ENCODE measurements around the gene STAT1. TPM values are rescaled to one million over a fixed set of nuclear protein-coding genes. Genes with fewer than 3 reads are reported as not detected.

The STAT1 gene
- polyA plus RNA-seq, 1 donor from 2014 or later = 4.9 TPM

GRCh38 chr2:190959911-190960788, 53.8 kb downstream of the STAT1 start:
- Histone ChIP-seq H3K4me3 (ENCODE audit: low read length) (no peak overlapping the region), H3K79me2 (replicated peaks; ENCODE audit: insufficient read depth, low read length) (no peaks in the 10 kb centered on the region), H3K9me2 (ENCODE audit: insufficient read depth, low read length) (no peaks in the 10 kb centered on the region), H3K9ac (ENCODE audit: low read length) (no peak overlapping the region), H3K36me3 (ENCODE audit: insufficient read depth, low read length) (no peaks in the 10 kb centered on the region), H3K4me2 (ENCODE audit: low read length) (no peak overlapping the region), H3K27me3 (ENCODE audit: insufficient read depth, low read depth, low read length) (no peaks in the 10 kb centered on the region), H2AFZ (ENCODE audit: low read depth, low read length) (no peak overlapping the region), H3F3A (ENCODE audit: insufficient read depth, low read length, poor library complexity, severe bottlenecking) (no peaks in the 10 kb centered on the region), H3K9me3 (ENCODE audit: low read length) (no peaks in the 10 kb centered on the region), H3K27ac (ENCODE audit: low read length) (no peak overlapping the region), H4K20me1 (ENCODE audit: insufficient read depth) (no peaks in the 10 kb centered on the region)
- TF ChIP-seq EP300 (conservative IDR thresholded peaks at IDR 0.05; ENCODE audit: poor library complexity, severe bottlenecking) = no peak
- TF ChIP-seq, protein P1, sequence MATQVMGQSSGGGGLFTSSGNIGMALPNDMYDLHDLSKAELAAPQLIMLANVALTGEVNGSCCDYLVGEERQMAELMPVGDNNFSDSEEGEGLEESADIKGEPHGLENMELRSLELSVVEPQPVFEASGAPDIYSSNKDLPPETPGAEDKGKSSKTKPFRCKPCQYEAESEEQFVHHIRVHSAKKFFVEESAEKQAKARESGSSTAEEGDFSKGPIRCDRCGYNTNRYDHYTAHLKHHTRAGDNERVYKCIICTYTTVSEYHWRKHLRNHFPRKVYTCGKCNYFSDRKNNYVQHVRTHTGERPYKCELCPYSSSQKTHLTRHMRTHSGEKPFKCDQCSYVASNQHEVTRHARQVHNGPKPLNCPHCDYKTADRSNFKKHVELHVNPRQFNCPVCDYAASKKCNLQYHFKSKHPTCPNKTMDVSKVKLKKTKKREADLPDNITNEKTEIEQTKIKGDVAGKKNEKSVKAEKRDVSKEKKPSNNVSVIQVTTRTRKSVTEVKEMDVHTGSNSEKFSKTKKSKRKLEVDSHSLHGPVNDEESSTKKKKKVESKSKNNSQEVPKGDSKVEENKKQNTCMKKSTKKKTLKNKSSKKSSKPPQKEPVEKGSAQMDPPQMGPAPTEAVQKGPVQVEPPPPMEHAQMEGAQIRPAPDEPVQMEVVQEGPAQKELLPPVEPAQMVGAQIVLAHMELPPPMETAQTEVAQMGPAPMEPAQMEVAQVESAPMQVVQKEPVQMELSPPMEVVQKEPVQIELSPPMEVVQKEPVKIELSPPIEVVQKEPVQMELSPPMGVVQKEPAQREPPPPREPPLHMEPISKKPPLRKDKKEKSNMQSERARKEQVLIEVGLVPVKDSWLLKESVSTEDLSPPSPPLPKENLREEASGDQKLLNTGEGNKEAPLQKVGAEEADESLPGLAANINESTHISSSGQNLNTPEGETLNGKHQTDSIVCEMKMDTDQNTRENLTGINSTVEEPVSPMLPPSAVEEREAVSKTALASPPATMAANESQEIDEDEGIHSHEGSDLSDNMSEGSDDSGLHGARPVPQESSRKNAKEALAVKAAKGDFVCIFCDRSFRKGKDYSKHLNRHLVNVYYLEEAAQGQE (IDR thresholded peaks at IDR 0.05; ENCODE audit: borderline replicate concordance) = no peak
- TF ChIP-seq, protein P2, sequence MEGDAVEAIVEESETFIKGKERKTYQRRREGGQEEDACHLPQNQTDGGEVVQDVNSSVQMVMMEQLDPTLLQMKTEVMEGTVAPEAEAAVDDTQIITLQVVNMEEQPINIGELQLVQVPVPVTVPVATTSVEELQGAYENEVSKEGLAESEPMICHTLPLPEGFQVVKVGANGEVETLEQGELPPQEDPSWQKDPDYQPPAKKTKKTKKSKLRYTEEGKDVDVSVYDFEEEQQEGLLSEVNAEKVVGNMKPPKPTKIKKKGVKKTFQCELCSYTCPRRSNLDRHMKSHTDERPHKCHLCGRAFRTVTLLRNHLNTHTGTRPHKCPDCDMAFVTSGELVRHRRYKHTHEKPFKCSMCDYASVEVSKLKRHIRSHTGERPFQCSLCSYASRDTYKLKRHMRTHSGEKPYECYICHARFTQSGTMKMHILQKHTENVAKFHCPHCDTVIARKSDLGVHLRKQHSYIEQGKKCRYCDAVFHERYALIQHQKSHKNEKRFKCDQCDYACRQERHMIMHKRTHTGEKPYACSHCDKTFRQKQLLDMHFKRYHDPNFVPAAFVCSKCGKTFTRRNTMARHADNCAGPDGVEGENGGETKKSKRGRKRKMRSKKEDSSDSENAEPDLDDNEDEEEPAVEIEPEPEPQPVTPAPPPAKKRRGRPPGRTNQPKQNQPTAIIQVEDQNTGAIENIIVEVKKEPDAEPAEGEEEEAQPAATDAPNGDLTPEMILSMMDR (IDR thresholded peaks at IDR 0.05; ENCODE audit: poor library complexity, severe bottlenecking) = no peak
- no peak for TF ChIP-seq RAD21 (conservative IDR thresholded peaks at IDR 0.05)
- TF ChIP-seq TAF1 (IDR thresholded peaks at IDR 0.05; ENCODE audit: low read depth) = no peak
- no peak for TF ChIP-seq SMC3 (conservative IDR thresholded peaks at IDR 0.05; ENCODE audit: poor library complexity)

GRCh38 chr2:190953257-190953656, 60.7 kb downstream of the STAT1 start:
- Histone ChIP-seq H3K4me3 (ENCODE audit: low read length) (no peak overlapping the region), H4K20me1 (ENCODE audit: insufficient read depth) (no peaks in the 10 kb centered on the region), H3F3A (ENCODE audit: insufficient read depth, low read length, poor library complexity, severe bottlenecking) (no peaks in the 10 kb centered on the region), H2AFZ (ENCODE audit: low read depth, low read length) (no peak overlapping the region), H3K9me2 (ENCODE audit: insufficient read depth, low read length) (no peaks in the 10 kb centered on the region), H3K4me2 (ENCODE audit: low read length) (no peak overlapping the region), H3K9me3 (ENCODE audit: low read length) (no peaks in the 10 kb centered on the region), H3K27me3 (ENCODE audit: insufficient read depth, low read depth, low read length) (no peaks in the 10 kb centered on the region), H3K27ac (ENCODE audit: low read length) (no peak overlapping the region), H3K79me2 (replicated peaks; ENCODE audit: insufficient read depth, low read length) (no peaks in the 10 kb centered on the region), H3K36me3 (ENCODE audit: insufficient read depth, low read length) (no peaks in the 10 kb centered on the region), H3K9ac (ENCODE audit: low read length) (no peak overlapping the region)
- TF ChIP-seq, protein P2 (IDR thresholded peaks at IDR 0.05; ENCODE audit: poor library complexity, severe bottlenecking) = no peak
- TF ChIP-seq SMC3 (conservative IDR thresholded peaks at IDR 0.05; ENCODE audit: poor library complexity) = no peak
- TF ChIP-seq, protein P1 (IDR thresholded peaks at IDR 0.05; ENCODE audit: borderline replicate concordance) = no peak
- no peak for TF ChIP-seq RAD21 (conservative IDR thresholded peaks at IDR 0.05)
- no peak for TF ChIP-seq TAF1 (IDR thresholded peaks at IDR 0.05; ENCODE audit: low read depth)
- no peak for TF ChIP-seq EP300 (conservative IDR thresholded peaks at IDR 0.05; ENCODE audit: poor library complexity, severe bottlenecking)
- TF ChIP-seq MXI1 (conservative IDR thresholded peaks at IDR 0.05; ENCODE audit: poor library complexity, severe bottlenecking) = no peak
- no peak for TF ChIP-seq EZH2 (IDR thresholded peaks at IDR 0.05; ENCODE audit: borderline replicate concordance, insufficient read depth, low read length, poor library complexity, severe bottlenecking)
- no peak for TF ChIP-seq POLR2AphosphoS5 (IDR thresholded peaks at IDR 0.05)

Measured in neural cell (in vitro differentiated cells).